ENCODE results near the gene SLC22A4. TPM values are rescaled to one million over a fixed set of nuclear protein-coding genes. Genes with fewer than 3 reads are reported as not detected.

Gene SLC22A4
- total RNA-seq, 3 donors from 2014 or later = 1.3 to 4.5 (median 2.3) TPM

GRCh38 chr5:132301344-132302271, 7.4 kb downstream of the SLC22A4 start:
- H3K4me3 ChIP-seq = no peak overlapping the region
- TF ChIP-seq CTCF (IDR thresholded peaks at IDR 0.05) = no peak
- no peak for TF ChIP-seq POLR2A (IDR thresholded peaks at IDR 0.05)
- no peaks in the 10 kb centered on the region for H3K27me3 ChIP-seq
- H3K9me3 ChIP-seq = no peaks in the 10 kb centered on the region
- peak in 1 of 2 donors; percentile 35 for DNase-seq (ENCODE audit: low spot score in 2 of 2)
- no peaks in the 10 kb centered on the region for H3K36me3 ChIP-seq
- peaks cover 0 to 6% of the 10 kb centered on the region in 2 donors for H3K4me1 ChIP-seq
- peak overlapping the region; percentile 69 to 83 for H3K27ac ChIP-seq
- intact Hi-C loops (cut with DNase I; ENCODE audit: low total_unique reads) = no loop called here

- Histone ChIP-seq H3K4me3 (no peak overlapping the region), H3K27ac (peak overlapping the region; percentile 69 to 83), H3K36me3 (no peaks in the 10 kb centered on the region), H3K9me3 (no peaks in the 10 kb centered on the region), H3K27me3 (no peaks in the 10 kb centered on the region), H3K4me1 (peaks cover 0 to 6% of the 10 kb centered on the region in 2 donors)
- no peak for DNase-seq (ENCODE audit: low spot score in 2 of 2)
- TF ChIP-seq CTCF (IDR thresholded peaks at IDR 0.05) (no peak), POLR2A (IDR thresholded peaks at IDR 0.05) (no peak), POLR2AphosphoS5 (IDR thresholded peaks at IDR 0.05) (no peak)
- intact Hi-C loops (cut with DNase I; ENCODE audit: low total_unique reads) = no loop called here
These were observed 8.2 kb downstream of the SLC22A4 start for GRCh38 chr5:132302413-132302812.

- H3K27ac ChIP-seq = no peak overlapping the region
- DNase-seq (ENCODE audit: low spot score in 2 of 2) = no peak
- no peaks in the 10 kb centered on the region for H3K27me3 ChIP-seq
- TF ChIP-seq POLR2AphosphoS5 (IDR thresholded peaks at IDR 0.05) (no peak), CTCF (IDR thresholded peaks at IDR 0.05) (no peak), POLR2A (IDR thresholded peaks at IDR 0.05) (no peak)
- H3K4me1 ChIP-seq = peaks cover 0 to 6% of the 10 kb centered on the region in 2 donors
- no peak overlapping the region for H3K4me3 ChIP-seq
- H3K36me3 ChIP-seq = no peaks in the 10 kb centered on the region
- intact Hi-C loops (cut with DNase I; ENCODE audit: low total_unique reads) = no loop called here
- no peaks in the 10 kb centered on the region for H3K9me3 ChIP-seq
These were observed 9.4 kb downstream of the SLC22A4 start for GRCh38 chr5:132303589-132303988.

GRCh38 chr5:132305420-132305819, 11.2 kb downstream of the SLC22A4 start:
- Histone ChIP-seq H3K9me3 (no peaks in the 10 kb centered on the region), H3K27me3 (no peaks in the 10 kb centered on the region), H3K36me3 (no peaks in the 10 kb centered on the region), H3K4me1 (peaks cover 0 to 15% of the 10 kb centered on the region in 2 donors), H3K27ac (no peak overlapping the region), H3K4me3 (no peak overlapping the region)
- TF ChIP-seq POLR2A (IDR thresholded peaks at IDR 0.05) (no peak), POLR2AphosphoS5 (IDR thresholded peaks at IDR 0.05) (no peak), CTCF (IDR thresholded peaks at IDR 0.05) (no peak)
- DNase-seq (ENCODE audit: low spot score in 2 of 2) = no peak
- intact Hi-C loops (cut with DNase I; ENCODE audit: low total_unique reads) = no loop called here

- H3K27ac ChIP-seq = peak overlapping the region in 1 of 2 donors; percentile 17
- H3K27me3 ChIP-seq = no peaks in the 10 kb centered on the region
- TF ChIP-seq POLR2AphosphoS5 (IDR thresholded peaks at IDR 0.05) (no peak), CTCF (IDR thresholded peaks at IDR 0.05) (no peak), POLR2A (IDR thresholded peaks at IDR 0.05) (no peak)
- H3K9me3 ChIP-seq = no peaks in the 10 kb centered on the region
- intact Hi-C loops (cut with DNase I; ENCODE audit: low total_unique reads) = no loop called here
- H3K4me3 ChIP-seq = no peak overlapping the region
- no peak for DNase-seq (ENCODE audit: low spot score in 2 of 2)
- H3K4me1 ChIP-seq = peaks cover 0 to 8% of the 10 kb centered on the region in 2 donors
- no peaks in the 10 kb centered on the region for H3K36me3 ChIP-seq
These were observed 14.5 kb downstream of the SLC22A4 start for GRCh38 chr5:132308701-132309100.
